K562 (cell line): ENCODE data around the gene GPR176.

Source experiments
- CBFB ChIP-seq: sonication (generic); formaldehyde crosslinking; IDR thresholded peaks from 2 replicates; pipeline ENCODE4 v1.4.0; 2020; ENCODE audit warnings: mild to moderate bottlenecking, missing genetic modification reagents
- CREM ChIP-seq: IDR thresholded peaks from 2 replicates; pipeline ENCODE4 v1.6.1; 2014; ENCODE audit warnings: antibody characterized with exemption, low read depth
- CTCF ChIP-seq, 3 experiments: IDR thresholded peaks in 2 of 3; conservative IDR thresholded peaks in 1 of 3; 2 replicates each; pipeline ENCODE4 v1.5.1; 2011 to 2012; ENCODE audit warnings: low read length in 3 of 3, mild to moderate bottlenecking in 3 of 3, control low read depth in 2 of 3, improper control_type of control experiment in 1 of 3, inconsistent platforms in 1 of 3, low read depth in 1 of 3, mixed read lengths in 1 of 3, moderate library complexity in 1 of 3; ENCODE audit not compliant: insufficient read depth in 2 of 3
- FOXK1 ChIP-seq: sonication (generic); formaldehyde crosslinking; IDR thresholded peaks from 2 replicates; pipeline ENCODE4 v1.8.0; 2022; ENCODE audit warnings: missing genetic modification reagents, mild to moderate bottlenecking, borderline replicate concordance
- GABPA ChIP-seq: fragments of 200-800 bp; sonication (Bioruptor generic); conservative IDR thresholded peaks from 2 replicates; pipeline ENCODE4 v1.6.1; 2016; ENCODE audit warnings: low read depth, missing genetic modification characterization, missing compliant biosample characterization
- KLF10 ChIP-seq: fragments of 250-450 bp; sonication (Bioruptor Pico); IDR thresholded peaks from 2 replicates; pipeline ENCODE4 v1.6.1; 2021; ENCODE audit warnings: matching md5 sums
- MAX ChIP-seq: sonication (generic); formaldehyde crosslinking; IDR thresholded peaks from 2 replicates; pipeline ENCODE4 v1.9.0; 2022; ENCODE audit warnings: mild to moderate bottlenecking, missing genetic modification reagents
- PHB ChIP-seq: fragments of 250-450 bp; sonication (Bioruptor Pico); IDR thresholded peaks from 2 replicates; pipeline ENCODE4 v1.5.0; 2021
- POLR2A ChIP-seq: fragments of 450-650 bp; conservative IDR thresholded peaks from 2 replicates; pipeline ENCODE4 v1.6.1; 2016
- POLR2AphosphoS5 ChIP-seq: IDR thresholded peaks from 2 replicates; pipeline ENCODE4 v1.6.1; 2011; ENCODE audit warnings: mild to moderate bottlenecking, low read depth, low read length, moderate library complexity; ENCODE audit not compliant: control insufficient read depth, insufficient read depth
- SRF ChIP-seq, 2 experiments: fragments of 250-450, 450-650 bp in 1 of 2; sonication (Bioruptor Pico) in 1 of 2; sonication (generic) in 1 of 2; formaldehyde crosslinking; IDR thresholded peaks; 2 replicates each; pipeline versions ENCODE4 v1.5.0 to v1.5.1; 2020 to 2022; ENCODE audit warnings: mild to moderate bottlenecking in 1 of 2, missing genetic modification reagents in 1 of 2
- U2AF1 ChIP-seq: fragments of 200-400 bp; formaldehyde crosslinking; optimal IDR thresholded peaks from 2 replicates; pipeline ENCODE3; 2017; ENCODE audit warnings: mild to moderate bottlenecking, low read depth, low read length, moderate library complexity
- TF ChIP-seq, protein P1 (sequence below): fragments of 450-650 bp; conservative IDR thresholded peaks from 2 replicates; pipeline ENCODE4 v1.6.1; 2016; ENCODE audit warnings: missing genetic modification characterization, low read depth, mild to moderate bottlenecking, missing compliant biosample characterization, moderate library complexity
- TF ChIP-seq, protein P2 (sequence below), 2 experiments: fragments of 200-800 bp in 1 of 2; sonication (Bioruptor generic) in 1 of 2; sonication (generic) in 1 of 2; formaldehyde crosslinking in 1 of 2; IDR thresholded peaks in 1 of 2; conservative IDR thresholded peaks in 1 of 2; 2 replicates each; pipeline versions ENCODE4 v1.5.0 to v1.6.1; 2016 to 2020; ENCODE audit warnings: missing compliant biosample characterization in 1 of 2, missing genetic modification characterization in 1 of 2, missing genetic modification reagents in 1 of 2

- TF ChIP-seq, protein P1, sequence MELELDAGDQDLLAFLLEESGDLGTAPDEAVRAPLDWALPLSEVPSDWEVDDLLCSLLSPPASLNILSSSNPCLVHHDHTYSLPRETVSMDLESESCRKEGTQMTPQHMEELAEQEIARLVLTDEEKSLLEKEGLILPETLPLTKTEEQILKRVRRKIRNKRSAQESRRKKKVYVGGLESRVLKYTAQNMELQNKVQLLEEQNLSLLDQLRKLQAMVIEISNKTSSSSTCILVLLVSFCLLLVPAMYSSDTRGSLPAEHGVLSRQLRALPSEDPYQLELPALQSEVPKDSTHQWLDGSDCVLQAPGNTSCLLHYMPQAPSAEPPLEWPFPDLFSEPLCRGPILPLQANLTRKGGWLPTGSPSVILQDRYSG: no peak
- TF ChIP-seq SRF (CRISPR knock-in tag; IDR thresholded peaks at IDR 0.05) (no peak), CBFB (CRISPR knock-in tag) (no peak), FOXK1 (CRISPR knock-in tag) (no peak), POLR2A (no peak), GABPA (tag) (no peak), U2AF1 (no peak), PHB (CRISPR knock-in tag) (no peak), CREM (no peak), POLR2AphosphoS5 (no peak), KLF10 (CRISPR knock-in tag) (no peak), MAX (no peak), CTCF (IDR thresholded peaks at IDR 0.05 in 2 of 3, conservative IDR thresholded peaks at IDR 0.05 in 1 of 3; ENCODE audit: insufficient read depth in 2 of 3, low read depth in 1 of 3, low read length in 3 of 3) (no peak)
- TF ChIP-seq, protein P2, sequence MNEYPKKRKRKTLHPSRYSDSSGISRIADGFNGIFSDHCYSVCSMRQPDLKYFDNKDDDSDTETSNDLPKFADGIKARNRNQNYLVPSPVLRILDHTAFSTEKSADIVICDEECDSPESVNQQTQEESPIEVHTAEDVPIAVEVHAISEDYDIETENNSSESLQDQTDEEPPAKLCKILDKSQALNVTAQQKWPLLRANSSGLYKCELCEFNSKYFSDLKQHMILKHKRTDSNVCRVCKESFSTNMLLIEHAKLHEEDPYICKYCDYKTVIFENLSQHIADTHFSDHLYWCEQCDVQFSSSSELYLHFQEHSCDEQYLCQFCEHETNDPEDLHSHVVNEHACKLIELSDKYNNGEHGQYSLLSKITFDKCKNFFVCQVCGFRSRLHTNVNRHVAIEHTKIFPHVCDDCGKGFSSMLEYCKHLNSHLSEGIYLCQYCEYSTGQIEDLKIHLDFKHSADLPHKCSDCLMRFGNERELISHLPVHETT (CRISPR knock-in tag; conservative IDR thresholded peaks at IDR 0.05 in 1 of 2, IDR thresholded peaks at IDR 0.05 in 1 of 2): no peak
These were observed 131.1 kb downstream of the GPR176 start for GRCh38 chr15:39788800-39789565.
